Mesothelial cell of epicardium (in vitro differentiated cells): ENCODE results near the gene TSHR. TPM values are rescaled to one million over a fixed set of nuclear protein-coding genes. Genes with fewer than 3 reads are reported as not detected.

Source experiments
- DNase-seq, 2 experiments: peaks; one replicate each; pipeline ENCODE4 v3.0.0; 2021; ENCODE audit warnings: low spot score in 2 of 2; ENCODE audit not compliant: unreplicated experiment in 2 of 2
- H3K27ac Mint-ChIP-seq: 2 replicates; pipeline ENCODE4 v1.8.0; 2021; ENCODE audit warnings: mixed read lengths
- H3K27me3 Mint-ChIP-seq: 2 replicates; pipeline ENCODE4 v1.8.0; 2021; ENCODE audit warnings: low read depth, mixed read lengths
- H3K36me3 Mint-ChIP-seq: 2 replicates; pipeline ENCODE4 v1.8.0; 2021; ENCODE audit warnings: mixed read lengths
- H3K4me1 Mint-ChIP-seq: 2 replicates; pipeline ENCODE4 v1.8.0; 2021; ENCODE audit warnings: mixed read lengths
- H3K4me3 Mint-ChIP-seq: 2 replicates; pipeline ENCODE4 v1.8.0; 2021; ENCODE audit warnings: mild to moderate bottlenecking, moderate library complexity, mixed read lengths
- H3K9me3 Mint-ChIP-seq: 2 replicates; pipeline ENCODE4 v1.8.0; 2021; ENCODE audit warnings: mixed read lengths
- total RNA-seq: library from RNA; stranded (reverse); gene quantifications from 3 replicates; pipeline ENCODE4 v1.2.1, GENCODE V29; 2021
- TF ChIP-seq, protein P1 (sequence below): fragments of 200-600 bp; sonication (generic); IDR thresholded peaks from one replicate; pipeline ENCODE4 v1.5.0; 2021; ENCODE audit warnings: antibody characterized with exemption; ENCODE audit not compliant: unreplicated experiment

TSHR gene
- total RNA-seq, 1 donor from 2014 or later = not detected

DNA sequence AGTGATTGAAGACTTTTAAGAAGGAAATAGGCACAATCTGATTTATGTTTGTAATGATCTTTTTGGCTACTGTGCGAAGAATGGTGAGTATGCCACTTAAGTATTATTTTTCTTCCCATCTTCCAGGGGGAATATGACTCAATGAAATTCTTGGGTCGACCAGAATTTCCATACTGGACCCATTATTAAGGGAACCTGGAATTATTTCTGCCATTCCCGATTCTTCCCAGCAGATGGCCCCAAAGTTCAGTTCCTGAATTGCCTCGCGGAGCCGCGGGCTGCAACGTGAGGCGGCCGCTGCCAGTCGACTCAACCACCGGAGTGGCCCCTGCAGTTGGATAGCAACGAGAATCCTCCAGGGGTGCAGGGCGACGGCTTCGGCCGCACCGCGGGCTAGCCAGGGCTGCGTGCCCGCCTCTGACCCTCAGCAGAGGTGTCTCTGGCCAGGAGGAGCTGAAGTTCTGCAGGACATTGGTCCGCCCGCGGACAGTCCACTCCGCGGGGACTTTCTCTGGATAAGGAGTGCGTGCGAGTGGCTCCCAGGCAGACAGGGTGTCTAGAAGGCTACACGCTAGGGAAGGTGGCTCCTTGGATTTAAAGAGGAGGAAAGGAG, 628 bp upstream of the TSHR start:
- peaks cover 8% of the 10 kb centered on the region for H3K9me3 Mint-ChIP-seq
- no peaks in the 10 kb centered on the region for H3K36me3 Mint-ChIP-seq
- DNase-seq = peak; percentile 51 to 82
- H3K4me3 Mint-ChIP-seq = peak overlapping the region; percentile 73
- H3K4me1 Mint-ChIP-seq = peaks cover 4% of the 10 kb centered on the region
- no peak overlapping the region for H3K27ac Mint-ChIP-seq
- peaks cover 86% of the 10 kb centered on the region for H3K27me3 Mint-ChIP-seq
- TF ChIP-seq, protein P1, sequence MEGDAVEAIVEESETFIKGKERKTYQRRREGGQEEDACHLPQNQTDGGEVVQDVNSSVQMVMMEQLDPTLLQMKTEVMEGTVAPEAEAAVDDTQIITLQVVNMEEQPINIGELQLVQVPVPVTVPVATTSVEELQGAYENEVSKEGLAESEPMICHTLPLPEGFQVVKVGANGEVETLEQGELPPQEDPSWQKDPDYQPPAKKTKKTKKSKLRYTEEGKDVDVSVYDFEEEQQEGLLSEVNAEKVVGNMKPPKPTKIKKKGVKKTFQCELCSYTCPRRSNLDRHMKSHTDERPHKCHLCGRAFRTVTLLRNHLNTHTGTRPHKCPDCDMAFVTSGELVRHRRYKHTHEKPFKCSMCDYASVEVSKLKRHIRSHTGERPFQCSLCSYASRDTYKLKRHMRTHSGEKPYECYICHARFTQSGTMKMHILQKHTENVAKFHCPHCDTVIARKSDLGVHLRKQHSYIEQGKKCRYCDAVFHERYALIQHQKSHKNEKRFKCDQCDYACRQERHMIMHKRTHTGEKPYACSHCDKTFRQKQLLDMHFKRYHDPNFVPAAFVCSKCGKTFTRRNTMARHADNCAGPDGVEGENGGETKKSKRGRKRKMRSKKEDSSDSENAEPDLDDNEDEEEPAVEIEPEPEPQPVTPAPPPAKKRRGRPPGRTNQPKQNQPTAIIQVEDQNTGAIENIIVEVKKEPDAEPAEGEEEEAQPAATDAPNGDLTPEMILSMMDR = peak; percentile 71

DNA sequence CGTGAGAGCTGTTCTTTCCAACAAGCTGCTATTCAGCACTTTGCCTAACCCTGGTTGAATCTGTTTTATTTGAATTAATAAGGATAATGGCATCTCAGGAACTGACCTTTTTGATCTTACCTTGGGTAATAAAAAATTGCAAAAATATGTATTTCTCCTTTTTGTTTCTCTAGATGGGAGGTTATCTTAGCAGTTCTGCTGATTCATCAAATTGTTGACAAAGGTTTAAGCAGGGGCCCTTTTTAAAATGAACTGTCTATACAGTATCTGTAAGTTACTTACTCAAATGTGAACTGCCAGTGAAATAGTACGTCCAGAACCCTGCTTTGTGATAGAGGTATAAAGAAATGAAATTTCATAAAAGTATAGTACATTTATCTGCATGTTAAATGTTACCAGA, 681 bp downstream of the TSHR start:
- Mint-ChIP-seq H3K27me3 (peaks cover 81% of the 10 kb centered on the region), H3K27ac (no peak overlapping the region), H3K9me3 (peaks cover 6% of the 10 kb centered on the region), H3K36me3 (no peaks in the 10 kb centered on the region), H3K4me1 (peaks cover 4% of the 10 kb centered on the region), H3K4me3 (no peak overlapping the region)
- TF ChIP-seq, protein P1 = no peak
- DNase-seq = no peak

DNA sequence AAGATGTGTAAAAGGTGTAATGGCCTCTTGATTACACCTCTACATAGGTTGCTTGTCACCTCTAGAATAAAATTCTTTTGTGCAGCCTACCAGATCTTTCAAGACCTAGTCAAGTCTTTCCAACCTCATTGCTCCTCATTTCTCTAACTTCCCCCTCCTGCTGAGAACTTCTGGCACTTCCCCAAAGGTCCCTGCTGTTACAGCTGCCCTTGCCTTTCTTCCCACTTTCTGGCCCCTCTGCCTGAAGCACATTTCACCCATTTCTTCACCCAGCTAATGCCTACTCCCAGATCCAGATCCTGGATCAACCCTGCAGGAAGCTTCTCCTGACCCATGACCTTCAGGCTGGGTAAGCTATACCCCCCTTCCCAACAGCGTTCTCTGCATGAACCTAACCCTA, 1.5 kb downstream of the TSHR start:
- Mint-ChIP-seq H3K27ac (no peak overlapping the region), H3K9me3 (no peaks in the 10 kb centered on the region), H3K36me3 (no peaks in the 10 kb centered on the region), H3K4me3 (no peak overlapping the region), H3K4me1 (peaks cover 4% of the 10 kb centered on the region), H3K27me3 (peaks cover 73% of the 10 kb centered on the region)
- TF ChIP-seq, protein P1 = no peak
- no peak for DNase-seq

DNA sequence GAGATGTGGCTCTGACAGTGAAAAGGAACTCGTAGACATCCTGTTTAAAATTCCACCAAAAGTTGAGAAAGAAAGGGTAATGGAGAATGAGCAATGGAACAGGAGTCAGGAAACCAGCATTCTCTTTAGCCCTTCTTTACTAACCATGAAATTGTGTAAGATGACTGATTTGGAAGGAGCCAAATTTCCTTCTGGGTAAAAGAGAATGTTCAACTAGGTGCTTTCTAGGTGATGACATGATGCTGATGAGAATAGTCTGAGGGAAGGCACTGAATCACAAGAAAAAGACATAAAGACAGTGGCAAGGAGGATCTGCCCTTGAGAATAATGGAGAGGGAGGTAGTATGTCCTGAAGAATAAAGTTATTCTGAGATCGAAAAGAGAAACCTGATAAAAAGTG, 2.2 kb downstream of the TSHR start:
- H3K27me3 Mint-ChIP-seq = peaks cover 69% of the 10 kb centered on the region

DNA sequence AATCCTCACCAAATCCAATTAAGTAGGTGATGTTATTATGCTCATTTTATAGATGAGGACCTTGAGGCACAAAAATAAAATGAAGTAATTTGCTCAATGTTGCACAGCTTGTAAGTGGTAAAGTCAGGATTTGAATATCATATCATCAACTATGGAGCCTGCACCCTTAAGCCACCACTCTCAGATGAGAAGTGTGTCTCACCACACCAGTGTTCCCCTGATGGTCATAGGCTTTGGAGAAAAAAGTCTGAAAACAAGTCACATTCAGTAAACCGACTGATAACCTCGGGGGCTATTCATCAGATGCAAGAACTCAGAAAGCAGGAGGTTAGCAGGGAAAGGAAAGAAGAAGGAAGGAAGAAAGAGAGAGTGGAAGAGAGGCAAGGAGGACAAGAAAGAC, 2.8 kb downstream of the TSHR start:
- Mint-ChIP-seq H3K4me3 (no peak overlapping the region), H3K27ac (no peak overlapping the region), H3K36me3 (no peaks in the 10 kb centered on the region), H3K27me3 (peaks cover 64% of the 10 kb centered on the region), H3K9me3 (no peaks in the 10 kb centered on the region), H3K4me1 (peaks cover 4% of the 10 kb centered on the region)
- DNase-seq = no peak
- TF ChIP-seq, protein P1 = no peak

More for the DNA sequence above, 2.2 kb downstream of the TSHR start:
- no peak for DNase-seq
- TF ChIP-seq, protein P1 = no peak
- Mint-ChIP-seq H3K4me3 (no peak overlapping the region), H3K36me3 (no peaks in the 10 kb centered on the region), H3K27ac (no peak overlapping the region), H3K4me1 (peaks cover 4% of the 10 kb centered on the region), H3K9me3 (no peaks in the 10 kb centered on the region)
